Measurements from ENCODE around the gene FAM117B.

FAM117B gene

DNA sequence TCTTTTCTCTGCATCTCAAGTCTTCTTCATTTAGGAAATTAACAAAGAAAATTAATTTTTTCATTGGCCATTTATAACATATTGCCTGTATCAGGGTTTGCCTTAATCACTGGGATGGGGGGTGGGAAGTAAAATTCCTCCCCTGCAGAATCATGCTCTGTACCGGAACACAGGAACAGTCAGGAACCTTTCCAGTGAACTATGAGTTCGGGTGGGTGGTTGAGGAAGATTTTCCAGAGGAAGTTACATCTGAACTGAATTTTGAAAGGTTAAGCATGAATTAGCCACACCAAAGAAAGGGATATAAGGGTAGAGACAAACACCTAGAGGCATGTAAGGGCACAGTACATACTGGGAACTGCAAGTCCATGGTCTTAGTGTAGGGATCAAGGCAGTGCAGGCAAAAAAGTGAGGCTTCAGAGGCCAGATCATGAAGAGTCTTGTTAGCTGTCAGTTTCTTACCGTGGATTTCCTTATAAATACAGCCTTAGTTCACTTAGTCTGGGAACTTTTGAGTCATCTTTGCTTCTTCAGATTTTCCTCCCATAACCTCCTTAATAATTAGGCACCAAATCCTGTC lies 55.6 kb downstream of the FAM117B start:
- no peak overlapping the region for H3K4me3 ChIP-seq (ENCODE audit: low read depth, low read length)
- TF ChIP-seq, protein P1, sequence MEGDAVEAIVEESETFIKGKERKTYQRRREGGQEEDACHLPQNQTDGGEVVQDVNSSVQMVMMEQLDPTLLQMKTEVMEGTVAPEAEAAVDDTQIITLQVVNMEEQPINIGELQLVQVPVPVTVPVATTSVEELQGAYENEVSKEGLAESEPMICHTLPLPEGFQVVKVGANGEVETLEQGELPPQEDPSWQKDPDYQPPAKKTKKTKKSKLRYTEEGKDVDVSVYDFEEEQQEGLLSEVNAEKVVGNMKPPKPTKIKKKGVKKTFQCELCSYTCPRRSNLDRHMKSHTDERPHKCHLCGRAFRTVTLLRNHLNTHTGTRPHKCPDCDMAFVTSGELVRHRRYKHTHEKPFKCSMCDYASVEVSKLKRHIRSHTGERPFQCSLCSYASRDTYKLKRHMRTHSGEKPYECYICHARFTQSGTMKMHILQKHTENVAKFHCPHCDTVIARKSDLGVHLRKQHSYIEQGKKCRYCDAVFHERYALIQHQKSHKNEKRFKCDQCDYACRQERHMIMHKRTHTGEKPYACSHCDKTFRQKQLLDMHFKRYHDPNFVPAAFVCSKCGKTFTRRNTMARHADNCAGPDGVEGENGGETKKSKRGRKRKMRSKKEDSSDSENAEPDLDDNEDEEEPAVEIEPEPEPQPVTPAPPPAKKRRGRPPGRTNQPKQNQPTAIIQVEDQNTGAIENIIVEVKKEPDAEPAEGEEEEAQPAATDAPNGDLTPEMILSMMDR (conservative IDR thresholded peaks at IDR 0.05; ENCODE audit: low read depth, low read length): no peak
- peak; percentile 21 for DNase-seq (ENCODE audit: low read depth)

DNA sequence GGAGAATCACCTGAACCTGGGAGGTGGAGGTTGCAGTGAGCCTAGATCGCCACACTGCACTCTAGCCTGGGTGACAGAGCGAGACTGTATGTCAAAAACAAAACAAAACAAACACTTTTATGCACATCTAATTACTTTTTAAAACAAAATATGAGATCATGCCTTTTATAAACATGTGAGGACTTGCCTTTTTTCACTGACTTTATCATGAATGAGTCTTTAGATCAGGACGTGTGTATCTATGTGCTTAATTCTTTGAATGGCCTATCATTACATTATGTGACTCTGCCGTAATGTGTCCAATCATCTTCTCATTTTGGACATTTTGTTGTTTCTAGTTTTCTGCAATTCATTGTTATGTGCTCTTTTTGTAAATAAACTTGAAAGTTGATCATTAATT lies 58.7 kb downstream of the FAM117B start:
- no peak overlapping the region for H3K4me3 ChIP-seq (ENCODE audit: low read depth, low read length)
- DNase-seq (ENCODE audit: low read depth): no peak
- TF ChIP-seq, protein P1 (conservative IDR thresholded peaks at IDR 0.05; ENCODE audit: low read depth, low read length): no peak

DNA sequence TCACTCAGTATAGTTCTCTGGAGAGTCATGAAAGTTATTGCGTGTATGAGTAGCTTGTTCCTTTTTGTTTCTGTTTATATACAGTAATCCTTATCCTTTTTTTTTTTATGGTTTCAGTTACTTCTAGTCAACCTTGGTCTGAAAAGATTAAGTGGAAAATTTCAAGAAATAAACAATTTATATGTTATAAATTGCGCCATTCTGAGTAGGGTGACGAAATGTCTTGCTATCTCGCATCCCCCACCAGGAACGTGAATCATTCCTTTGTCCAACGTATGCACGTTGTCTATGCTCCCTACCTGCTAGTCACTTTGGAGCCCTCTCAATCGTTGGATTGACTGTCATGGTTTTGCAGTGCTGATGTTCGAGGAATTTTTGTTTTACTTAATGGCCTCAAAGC lies 60.4 kb downstream of the FAM117B start:
- TF ChIP-seq, protein P1 (conservative IDR thresholded peaks at IDR 0.05; ENCODE audit: low read depth, low read length): no peak
- H3K4me3 ChIP-seq (ENCODE audit: low read depth, low read length): no peak overlapping the region
- peak; percentile 60 for DNase-seq (ENCODE audit: low read depth)

DNA sequence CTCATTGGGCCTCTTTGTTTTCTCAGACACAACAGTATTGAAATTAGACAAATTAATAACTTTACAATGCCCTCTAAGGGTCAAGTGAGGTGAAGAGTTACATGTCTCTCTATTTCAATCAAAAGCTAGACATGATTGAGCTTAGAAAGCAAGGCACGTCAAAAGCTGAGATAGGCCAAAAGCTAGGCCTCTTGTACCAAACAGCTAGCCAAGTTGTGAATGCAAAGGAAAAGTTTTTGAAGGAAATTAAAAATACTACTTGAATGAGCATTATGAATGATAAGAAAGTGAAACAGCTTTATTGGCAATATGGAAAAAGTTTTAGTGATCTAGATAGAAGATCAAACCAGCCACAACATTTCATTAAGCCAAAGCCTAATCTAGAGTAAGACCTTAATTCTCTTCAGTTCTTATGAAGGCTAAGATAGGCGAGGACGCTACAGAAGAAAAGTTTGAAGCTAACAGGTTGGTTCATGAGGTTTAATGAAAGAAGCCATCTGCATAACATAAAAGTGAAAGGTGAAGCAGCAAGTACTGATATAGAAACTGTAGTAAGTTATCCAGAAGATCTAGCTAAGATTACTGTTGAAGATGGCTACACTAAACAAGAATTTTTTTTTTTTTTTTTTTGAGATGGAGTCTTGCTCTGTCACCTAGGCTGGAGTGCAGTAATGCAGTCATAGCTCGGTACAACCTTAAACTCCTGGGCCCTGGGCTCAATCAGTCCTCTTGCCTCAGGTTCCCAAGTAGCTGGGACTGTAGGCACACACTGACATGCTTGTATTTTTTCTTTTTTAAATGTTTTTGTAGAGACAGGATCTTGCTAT lies 65.5 kb downstream of the FAM117B start:
- no peak overlapping the region for H3K4me3 ChIP-seq (ENCODE audit: low read depth, low read length)
- no peak for DNase-seq (ENCODE audit: low read depth)
- TF ChIP-seq, protein P1 (conservative IDR thresholded peaks at IDR 0.05; ENCODE audit: low read depth, low read length): no peak

DNA sequence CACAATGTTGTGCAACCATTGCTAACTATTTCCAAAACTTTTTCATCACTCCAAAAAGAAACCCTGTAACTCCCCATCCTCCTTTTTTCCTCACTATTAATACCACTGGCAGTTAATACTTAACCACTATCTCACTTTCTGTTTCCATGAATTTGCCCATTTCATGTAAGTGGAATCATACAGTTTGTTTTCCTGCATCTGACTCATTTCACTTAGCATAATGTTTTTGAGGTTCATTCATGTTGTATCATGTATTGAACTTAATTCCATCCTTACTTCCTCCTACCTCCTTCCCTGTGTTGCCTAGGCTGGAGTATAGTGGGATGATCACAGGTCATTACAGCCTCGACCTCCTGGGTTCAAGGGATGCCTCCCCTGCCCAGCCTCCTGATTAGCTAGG lies 68.3 kb downstream of the FAM117B start:
- TF ChIP-seq, protein P1 (conservative IDR thresholded peaks at IDR 0.05; ENCODE audit: low read depth, low read length): no peak

DNA sequence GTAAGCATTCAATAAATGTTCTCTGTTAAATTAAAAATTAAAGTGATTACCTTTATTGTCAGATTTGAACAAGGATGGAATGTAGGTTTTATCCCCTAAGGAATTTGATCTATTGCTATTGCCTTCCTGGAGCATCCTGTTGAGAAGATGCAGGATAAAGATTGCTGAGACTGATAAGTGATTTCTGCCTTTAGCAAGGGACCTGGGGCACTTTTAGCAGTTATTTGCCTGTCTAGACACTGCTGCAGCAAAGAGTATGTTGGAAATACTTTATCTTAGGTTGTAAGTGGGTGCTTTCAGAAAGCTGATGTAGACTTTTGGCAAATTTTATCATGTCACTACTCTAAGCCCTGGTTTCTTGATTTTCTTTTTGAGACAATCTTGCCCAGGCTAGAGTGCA lies 69.5 kb downstream of the FAM117B start:
- DNase-seq (ENCODE audit: low read depth): no peak

More for the DNA sequence above, 68.3 kb downstream of the FAM117B start:
- DNase-seq (ENCODE audit: low read depth): no peak
- H3K4me3 ChIP-seq (ENCODE audit: low read depth, low read length): no peak overlapping the region

More for the DNA sequence above, 69.5 kb downstream of the FAM117B start:
- no peak overlapping the region for H3K4me3 ChIP-seq (ENCODE audit: low read depth, low read length)
- TF ChIP-seq, protein P1 (conservative IDR thresholded peaks at IDR 0.05; ENCODE audit: low read depth, low read length): no peak

Data from choroid plexus epithelial cell (primary cell).